Psoas muscle (tissue), 8 donors: ENCODE results near the gene ADGRL1. TPM values are rescaled to one million over a fixed set of nuclear protein-coding genes. Genes with fewer than 3 reads are reported as not detected.

Experiments
- ATAC-seq, 4 donors: fragments of 200-7000 bp; cut with Tn5 transposase; one replicate each; pipeline ENCODE4 v1.9.1; 2020; ENCODE audit warnings: moderate library complexity in 3 of 4, mild to moderate bottlenecking in 2 of 4
- DNase-seq, 2 donors: peaks; one replicate each; pipeline ENCODE4 v3.0.0-alpha.2; 2020
- H3K27ac ChIP-seq: fragments of 200-600 bp; one replicate; pipeline ENCODE4 v1.8.0; 2022
- H3K27me3 ChIP-seq, 3 donors: fragments of 200-600 bp in 1 of 3; one replicate each; pipeline versions ENCODE4 v1.6.1 to v1.8.0; 2013 to 2022; ENCODE audit warnings: low read length in 2 of 3, mild to moderate bottlenecking in 2 of 3, moderate library complexity in 1 of 3; ENCODE audit not compliant: insufficient read depth in 3 of 3
- H3K36me3 ChIP-seq, 2 donors: fragments of 200-600 bp in 1 of 2; one replicate each; pipeline versions ENCODE4 v1.6.1 to v1.8.0; 2013 to 2022; ENCODE audit warnings: low read depth in 1 of 2, mild to moderate bottlenecking in 1 of 2, moderate library complexity in 1 of 2; ENCODE audit not compliant: insufficient read depth in 1 of 2
- H3K4me1 ChIP-seq: fragments of 200-600 bp; one replicate; pipeline ENCODE4 v1.8.0; 2022
- H3K4me3 ChIP-seq: fragments of 200-600 bp; one replicate; pipeline ENCODE4 v1.8.0; 2022; ENCODE audit warnings: mild to moderate bottlenecking
- H3K9me3 ChIP-seq: fragments of 200-600 bp; one replicate; pipeline ENCODE4 v1.8.0; 2022
- WGBS, 3 donors: extraction: QIAGEN DNeasy Blood & Tissue Kit; methylation state at CpG; one replicate each; pipeline versions ENCODE4 v1.1.6 to v1.1.7; 2013; 5-methylcytosine and 5-hydroxymethylcytosine counted together
- intact Hi-C, 2 donors: fragments of 100-400 bp; cut with DNase I; formaldehyde crosslinking; loops; one replicate each; pipeline versions ENCODE4 v1.11.0 to v1.14.2; 2022
- polyA plus RNA-seq, 3 donors: library from polyadenylated mRNA; stranded (reverse); fragments of 200-250 nt; gene quantifications; one replicate each; pipeline ENCODE4 v1.2.3, GENCODE V29; 2013
- total RNA-seq, 4 donors: library from RNA; stranded (reverse); fragmentation: NEBNext Ultra II Directional in 2 of 4; extraction: Animal tissue kit (Norgen Biotek cat#: 25700) in 2 of 4; gene quantifications; one replicate each; pipeline versions ENCODE4 v1.2.1 to v1.2.4, GENCODE V29; 2021 to 2023
- TF ChIP-seq, protein P1 (sequence below): fragments of 200-600 bp; IDR thresholded peaks from one replicate; pipeline ENCODE4 v1.8.0; 2022; ENCODE audit warnings: antibody characterized with exemption
- donor health status: healthy with polysubstance abuse.
- donor health status: DM: no; HTN: no; CAD: no; lungs with moderate emphysema.
- donor health status: Bipolar disorder and iron deficiency.
- donor health status: healthy.
- donor health status: DM: yes; HTN: yes; CAD: no.
- donor health status: DM: no; HTN: no; CAD: no.
- donor health status: DM: no; HTN: no; CAD: no.
- donor health status: DM: yes; HTN: yes; CAD: no.

Gene ADGRL1
- total and polyA plus RNA-seq, 7 donors = 0.38 to 2.6 (median 1.7) TPM

GRCh38 chr19:14167576-14168138, 38.3 kb downstream of the ADGRL1 start:
- Histone ChIP-seq H3K4me3 (no peak overlapping the region), H3K4me1 (peaks cover 3% of the 10 kb centered on the region), H3K36me3 (no peaks in the 10 kb centered on the region), H3K27me3 (peaks cover 0 to 19% (median 4%) of the 10 kb centered on the region in 3 donors), H3K9me3 (no peaks in the 10 kb centered on the region), H3K27ac (no peak overlapping the region)
- TF ChIP-seq, protein P1, sequence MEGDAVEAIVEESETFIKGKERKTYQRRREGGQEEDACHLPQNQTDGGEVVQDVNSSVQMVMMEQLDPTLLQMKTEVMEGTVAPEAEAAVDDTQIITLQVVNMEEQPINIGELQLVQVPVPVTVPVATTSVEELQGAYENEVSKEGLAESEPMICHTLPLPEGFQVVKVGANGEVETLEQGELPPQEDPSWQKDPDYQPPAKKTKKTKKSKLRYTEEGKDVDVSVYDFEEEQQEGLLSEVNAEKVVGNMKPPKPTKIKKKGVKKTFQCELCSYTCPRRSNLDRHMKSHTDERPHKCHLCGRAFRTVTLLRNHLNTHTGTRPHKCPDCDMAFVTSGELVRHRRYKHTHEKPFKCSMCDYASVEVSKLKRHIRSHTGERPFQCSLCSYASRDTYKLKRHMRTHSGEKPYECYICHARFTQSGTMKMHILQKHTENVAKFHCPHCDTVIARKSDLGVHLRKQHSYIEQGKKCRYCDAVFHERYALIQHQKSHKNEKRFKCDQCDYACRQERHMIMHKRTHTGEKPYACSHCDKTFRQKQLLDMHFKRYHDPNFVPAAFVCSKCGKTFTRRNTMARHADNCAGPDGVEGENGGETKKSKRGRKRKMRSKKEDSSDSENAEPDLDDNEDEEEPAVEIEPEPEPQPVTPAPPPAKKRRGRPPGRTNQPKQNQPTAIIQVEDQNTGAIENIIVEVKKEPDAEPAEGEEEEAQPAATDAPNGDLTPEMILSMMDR = no peak
- WGBS, 3 donors = 20 to 49% (median 31%) methylated on average over 17 to 18 of the region's 18 CpGs
- ATAC-seq (peak in 2 of 4 donors; percentile 31 to 54), DNase-seq (no peak)
- intact Hi-C loops = no loop called here

DNA sequence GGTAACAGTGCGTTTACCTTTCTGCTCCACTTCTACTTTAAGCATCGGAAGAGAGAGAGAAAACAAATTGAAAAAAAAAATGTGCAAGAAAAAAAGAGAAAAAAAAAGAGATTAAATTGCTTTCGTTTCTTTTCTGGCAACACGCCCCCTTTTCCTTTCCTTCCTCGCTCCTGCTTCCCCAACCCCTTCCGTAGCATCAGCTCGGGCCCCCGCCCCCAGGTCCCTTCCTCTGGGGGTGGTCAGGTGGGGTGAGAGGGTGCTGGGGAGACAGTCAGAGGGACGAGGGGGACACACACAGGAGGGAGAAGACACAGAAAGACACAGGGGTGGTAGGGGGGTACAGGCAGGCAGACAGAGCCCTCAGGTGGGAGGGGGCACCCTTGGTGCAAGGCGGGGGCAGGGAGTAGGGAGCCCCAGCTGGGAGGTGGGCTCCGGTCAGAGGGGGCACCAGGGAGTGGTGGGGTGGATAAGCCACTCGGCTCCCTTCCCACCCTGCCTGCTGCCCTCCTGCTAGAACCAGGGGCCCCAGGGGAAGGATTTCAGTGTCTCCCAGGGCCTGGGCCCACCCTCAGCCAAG, 38.9 kb downstream of the ADGRL1 start:
- intact Hi-C loops = no loop called here
- 44 to 56% (median 46%) methylated on average over 9 to 12 of the region's 12 CpGs for WGBS, 3 donors
- Histone ChIP-seq H3K27me3 (peaks cover 0 to 20% (median 4%) of the 10 kb centered on the region in 3 donors), H3K4me3 (no peak overlapping the region), H3K9me3 (no peaks in the 10 kb centered on the region), H3K4me1 (peaks cover 3% of the 10 kb centered on the region), H3K27ac (no peak overlapping the region), H3K36me3 (no peaks in the 10 kb centered on the region)
- TF ChIP-seq, protein P1 = no peak
- DNase-seq = no peak
- no peak for ATAC-seq

GRCh38 chr19:14165990-14166830, 39.8 kb downstream of the ADGRL1 start:
- Histone ChIP-seq H3K27ac (no peak overlapping the region), H3K9me3 (no peaks in the 10 kb centered on the region), H3K4me1 (peaks cover 3% of the 10 kb centered on the region), H3K36me3 (no peaks in the 10 kb centered on the region), H3K4me3 (no peak overlapping the region), H3K27me3 (peaks cover 0 to 27% (median 4%) of the 10 kb centered on the region in 3 donors)
- intact Hi-C loops = no loop called here
- ATAC-seq (no peak), DNase-seq (no peak)
- 40 to 51% (median 41%) methylated on average over 19 to 20 of the region's 20 CpGs for WGBS, 3 donors
- TF ChIP-seq, protein P1 = no peak

DNA sequence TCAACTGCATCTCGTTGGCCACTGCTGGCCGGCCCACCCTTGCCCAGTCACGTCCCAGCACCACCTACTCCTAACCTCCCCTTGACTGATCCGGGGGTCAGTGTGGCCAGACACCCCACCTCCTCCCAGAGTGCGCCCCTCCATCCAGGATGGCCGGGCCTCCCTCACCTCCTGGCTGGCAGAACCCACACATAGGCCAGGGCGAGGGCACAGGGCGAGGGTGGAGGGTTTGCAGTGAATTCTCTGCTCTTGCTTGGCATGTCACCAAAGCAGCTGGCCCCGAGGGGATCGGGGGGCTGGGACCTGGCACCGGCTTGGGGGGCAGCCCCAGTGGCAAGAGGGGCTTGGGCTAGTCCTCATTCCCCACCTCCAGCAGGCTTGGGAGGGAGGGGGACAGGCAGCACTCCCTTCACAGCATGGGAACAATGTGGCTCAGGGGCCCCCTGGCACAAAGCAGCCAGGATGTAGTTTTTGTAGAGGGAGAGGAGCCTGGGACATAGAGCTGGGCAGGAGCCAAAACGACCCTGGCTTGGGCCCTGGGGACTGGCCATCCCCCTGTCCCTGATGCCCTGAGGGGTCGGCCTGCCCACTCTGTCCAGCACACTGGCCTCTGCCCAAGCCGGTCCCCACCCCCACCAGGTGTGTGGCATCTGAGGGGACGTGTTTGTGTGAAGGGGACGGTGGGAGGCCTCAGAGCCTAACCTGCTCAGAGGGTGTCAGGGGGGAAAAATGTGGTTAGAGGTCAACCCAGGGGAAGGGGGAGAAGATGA, 41.1 kb downstream of the ADGRL1 start:
- Histone ChIP-seq H3K27ac (no peak overlapping the region), H3K9me3 (no peaks in the 10 kb centered on the region), H3K27me3 (peaks cover 0 to 27% (median 4%) of the 10 kb centered on the region in 3 donors), H3K4me3 (no peak overlapping the region), H3K36me3 (no peaks in the 10 kb centered on the region), H3K4me1 (peaks cover 3% of the 10 kb centered on the region)
- TF ChIP-seq, protein P1 = no peak
- WGBS, 3 donors = 62 to 76% (median 64%) methylated on average over 12 to 16 of the region's 16 CpGs
- ATAC-seq = no peak
- no peak for DNase-seq
- intact Hi-C loops = no loop called here
